Fibroblast of lung (primary cell): ENCODE measurements around the gene SLC25A46.
"Not testable (repeated sequence)": the region's sequence is repeated elsewhere in the genome, so short reads cannot be mapped to it uniquely, and the experiment has no call there.

Source experiments
- CTCF ChIP-seq, 2 donors: IDR thresholded peaks in 1 of 2; conservative IDR thresholded peaks in 1 of 2; 1 replicate in 1 of 2; 2 replicates in 1 of 2; pipeline ENCODE4 v1.5.1; 2011 to 2012; ENCODE audit warnings: low read length in 2 of 2, control low read depth in 1 of 2, inconsistent platforms in 1 of 2, low read depth in 1 of 2, mild to moderate bottlenecking in 1 of 2
- EZH2 ChIP-seq: IDR thresholded peaks from 2 replicates; pipeline ENCODE4 v1.5.1; 2012; ENCODE audit warnings: low read length, control low read depth, mild to moderate bottlenecking; ENCODE audit errors: missing control alignments

GRCh38 chr5:110690587-110690986, 48.2 kb upstream of the SLC25A46 start:
- not testable (repeated sequence) for TF ChIP-seq CTCF (conservative IDR thresholded peaks at IDR 0.05 in 1 of 2, IDR thresholded peaks at IDR 0.05 in 1 of 2; ENCODE audit: low read depth in 1 of 2, low read length in 2 of 2); EZH2
